ENCODE measurements around the gene SLC22A8.
"Not testable (repeated sequence)": the region's sequence is repeated elsewhere in the genome, so short reads cannot be mapped to it uniquely, and the experiment has no call there.

Gene SLC22A8

GRCh38 chr11:62985041-62985750 is 30.4 kb downstream of the SLC22A8 start:
- no peak for DNase-seq

GRCh38 chr11:62984451-62984991 is 31.1 kb downstream of the SLC22A8 start, which contains the start of gene SLC22A6:
Gene SLC22A6, minus strand, starts transcription at chr11:62984967. Its CDS starts 277 bp downstream, at chr11:62984690.
- DNase-seq, result no peak

- DNase-seq, result no peak
Measured at GRCh38 chr11:62983536-62984199, 32.0 kb downstream of the SLC22A8 start.

- no peak for DNase-seq
Measured at GRCh38 chr11:62981743-62982142, 33.9 kb downstream of the SLC22A8 start.

GRCh38 chr11:62980133-62980760 is 35.4 kb downstream of the SLC22A8 start:
- DNase-seq, result no peak

- DNase-seq, result no peak
Measured at GRCh38 chr11:62976109-62976508, 39.5 kb downstream of the SLC22A8 start.

GRCh38 chr11:62974848-62975522 is 40.7 kb downstream of the SLC22A8 start:
- DNase-seq, result peak; percentile 7

GRCh38 chr11:62965574-62965973 is 50.1 kb downstream of the SLC22A8 start:
- DNase-seq, result no peak

GRCh38 chr11:62962391-62962790 is 53.2 kb downstream of the SLC22A8 start:
- DNase-seq, result no peak

GRCh38 chr11:62961017-62961570 is 54.5 kb downstream of the SLC22A8 start:
- no peak for DNase-seq

GRCh38 chr11:62959422-62959980 is 56.1 kb downstream of the SLC22A8 start:
- DNase-seq, result no peak

- DNase-seq, result no peak
Measured at GRCh38 chr11:62958547-62959421, 56.9 kb downstream of the SLC22A8 start.

- no peak for DNase-seq
Measured at GRCh38 chr11:62957147-62957546, 58.5 kb downstream of the SLC22A8 start.

GRCh38 chr11:62954478-62954877 is 61.2 kb downstream of the SLC22A8 start:
- no peak for DNase-seq

GRCh38 chr11:62953811-62954210 is 61.8 kb downstream of the SLC22A8 start:
- no peak for DNase-seq

- no peak for DNase-seq
Measured at GRCh38 chr11:62948765-62949320, 66.8 kb downstream of the SLC22A8 start.

- not testable (repeated sequence) for DNase-seq
Measured at GRCh38 chr11:62945538-62945937, 70.1 kb downstream of the SLC22A8 start.
